Mesendoderm (in vitro differentiated cells): ENCODE measurements around the gene LIG4.

Source experiments
- DNase-seq: peaks from one replicate; pipeline ENCODE4 v3.0.0; 2013
- H2AK5ac ChIP-seq: 2 replicates; pipeline ENCODE4 v1.6.1; 2013; ENCODE audit warnings: low read length, inconsistent platforms
- H2BK120ac ChIP-seq: 2 replicates; pipeline ENCODE4 v1.6.1; 2013; ENCODE audit warnings: low read depth, mild to moderate bottlenecking, low read length, moderate library complexity, mixed read lengths
- H2BK15ac ChIP-seq: replicated peaks from 2 replicates; pipeline ENCODE4 v1.6.1; 2013; ENCODE audit warnings: low read depth, mild to moderate bottlenecking, moderate library complexity
- H2BK5ac ChIP-seq: 2 replicates; pipeline ENCODE4 v1.6.1; 2013; ENCODE audit warnings: low read length, inconsistent platforms
- H3K18ac ChIP-seq: 2 replicates; pipeline ENCODE4 v1.6.1; 2013; ENCODE audit warnings: mild to moderate bottlenecking, low read length, mixed read lengths
- H3K23ac ChIP-seq: one replicate; pipeline ENCODE4 v1.6.1; 2013; ENCODE audit warnings: low read length
- H3K27ac ChIP-seq: 2 replicates; pipeline ENCODE4 v1.5.1; 2013; ENCODE audit warnings: low read depth, mild to moderate bottlenecking, inconsistent platforms, low read length, moderate library complexity
- H3K27me3 ChIP-seq: 2 replicates; pipeline ENCODE4 v1.6.1; 2013; ENCODE audit warnings: low read length, control low read depth, mild to moderate bottlenecking, inconsistent platforms; ENCODE audit not compliant: insufficient read depth, poor library complexity
- H3K36me3 ChIP-seq: 2 replicates; pipeline ENCODE4 v1.6.1; 2013; ENCODE audit warnings: low read length, inconsistent platforms; ENCODE audit not compliant: control insufficient read depth, insufficient read depth
- H3K4ac ChIP-seq: one replicate; pipeline ENCODE4 v1.6.1; 2013; ENCODE audit warnings: low read depth, mild to moderate bottlenecking, low read length, moderate library complexity
- H3K4me1 ChIP-seq: 2 replicates; pipeline ENCODE4 v1.6.1; 2013; ENCODE audit warnings: low read depth, low read length, inconsistent platforms; ENCODE audit not compliant: control insufficient read depth
- H3K4me2 ChIP-seq: 2 replicates; pipeline ENCODE4 v1.6.1; 2013; ENCODE audit warnings: low read length
- H3K4me3 ChIP-seq: 2 replicates; pipeline ENCODE4 v1.5.1; 2013; ENCODE audit warnings: mild to moderate bottlenecking, low read length
- H3K56ac ChIP-seq: one replicate; pipeline ENCODE4 v1.6.1; 2013; ENCODE audit warnings: low read length
- H3K79me1 ChIP-seq: 2 replicates; pipeline ENCODE4 v1.6.1; 2013; ENCODE audit warnings: low read length, inconsistent platforms
- H3K79me2 ChIP-seq: 2 replicates; pipeline ENCODE4 v1.6.1; 2013; ENCODE audit warnings: mild to moderate bottlenecking, low read length; ENCODE audit not compliant: control insufficient read depth, insufficient read depth
- H3K9ac ChIP-seq: 2 replicates; pipeline ENCODE4 v1.6.1; 2013; ENCODE audit warnings: low read length, inconsistent platforms
- H4K5ac ChIP-seq: one replicate; pipeline ENCODE4 v1.6.1; 2013; ENCODE audit warnings: low read length
- H4K8ac ChIP-seq: one replicate; pipeline ENCODE4 v1.6.1; 2013; ENCODE audit warnings: low read depth, mild to moderate bottlenecking, control low read depth, low read length, moderate library complexity
- WGBS: extraction: QIAGEN DNeasy Blood & Tissue Kit; methylation state at CpG from one replicate; pipeline ENCODE4 v1.1.7; 2013; ENCODE audit warnings: low lambda C conversion rate, missing lambda C conversion rate; ENCODE audit not compliant: insufficient coverage; ENCODE audit errors: extremely low coverage; 5-methylcytosine and 5-hydroxymethylcytosine counted together

The LIG4 gene

DNA sequence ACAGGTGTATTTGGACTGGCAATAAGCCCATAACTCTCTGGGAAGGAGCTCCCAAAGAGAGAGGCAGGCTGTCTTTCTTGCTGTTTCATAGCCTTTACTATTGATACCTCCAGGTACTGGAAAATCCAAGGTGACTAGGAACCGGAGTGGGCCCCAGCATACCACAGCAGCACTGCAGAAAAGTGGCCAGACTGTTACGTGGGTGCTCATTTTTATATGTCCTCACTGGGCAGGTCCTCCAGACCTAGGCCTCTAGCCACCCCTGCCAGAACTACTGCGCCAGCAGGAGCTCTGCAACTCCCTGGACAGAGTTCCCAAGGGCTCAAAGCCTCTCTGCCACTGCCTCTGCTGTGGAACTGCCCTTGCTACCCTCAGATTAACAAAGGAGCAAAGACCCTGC lies 46.4 kb downstream of the LIG4 start:
- Histone ChIP-seq H3K18ac (no peak overlapping the region), H4K5ac (no peak overlapping the region), H3K9ac (no peak overlapping the region), H3K56ac (no peak overlapping the region), H3K36me3 (no peaks in the 10 kb centered on the region), H3K79me2 (no peaks in the 10 kb centered on the region), H2BK120ac (no peak overlapping the region), H3K4me1 (no peaks in the 10 kb centered on the region), H2AK5ac (no peak overlapping the region), H3K27me3 (no peaks in the 10 kb centered on the region), H3K23ac (no peak overlapping the region), H3K27ac (no peak overlapping the region), H3K79me1 (no peaks in the 10 kb centered on the region), H3K4ac (no peak overlapping the region), H4K8ac (no peak overlapping the region), H3K4me3 (no peak overlapping the region), H2BK5ac (no peak overlapping the region), H2BK15ac (no peak overlapping the region), H3K4me2 (no peak overlapping the region)
- WGBS: no CpG with 5 or more reads among the region's 3 CpGs
- DNase-seq: no peak

DNA sequence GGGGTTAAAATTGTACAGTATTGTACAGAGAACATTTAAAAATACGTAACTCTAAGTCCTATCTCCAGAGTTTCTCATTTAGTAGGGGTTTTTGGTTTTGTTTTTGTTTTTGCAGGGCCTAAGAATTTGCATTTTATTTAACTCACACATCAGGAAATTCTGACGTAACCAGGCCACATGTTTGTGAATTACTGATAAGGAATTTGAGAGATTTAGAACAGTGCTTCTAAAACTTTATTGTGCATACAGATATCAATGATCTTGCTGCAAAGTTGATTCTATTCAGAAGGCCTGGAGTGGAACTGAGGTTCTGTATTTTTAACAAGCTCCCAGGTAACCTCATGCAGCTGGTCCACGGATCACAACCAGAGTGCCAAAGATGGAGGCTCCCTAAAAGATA lies 49.3 kb downstream of the LIG4 start:
- no peaks in the 10 kb centered on the region for H3K79me2 ChIP-seq
- H2BK15ac ChIP-seq: no peak overlapping the region
- no peak for DNase-seq

DNA sequence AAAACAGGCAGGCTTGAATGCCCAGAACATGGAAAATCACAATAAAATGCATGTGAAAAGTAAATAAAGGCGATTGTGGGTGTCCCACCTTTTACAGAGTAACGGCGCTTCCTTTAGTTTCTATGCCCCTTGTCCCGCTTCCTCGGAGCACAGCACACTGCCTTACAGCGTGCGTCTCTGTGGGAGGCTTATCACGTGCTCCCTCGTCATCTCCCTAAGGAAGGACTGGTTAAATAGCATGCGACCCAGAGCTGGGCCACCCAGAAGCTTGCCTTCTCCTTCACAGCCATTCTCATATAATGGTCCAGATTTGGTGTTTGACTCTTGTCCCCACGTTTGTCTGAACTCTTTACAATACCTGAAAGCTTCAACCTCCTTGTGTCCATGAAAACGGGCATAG lies 56.6 kb downstream of the LIG4 start:
- Histone ChIP-seq H2BK120ac (no peak overlapping the region), H3K36me3 (no peaks in the 10 kb centered on the region), H2BK5ac (no peak overlapping the region), H3K9ac (no peak overlapping the region), H3K79me2 (no peaks in the 10 kb centered on the region), H3K4ac (no peak overlapping the region), H3K79me1 (no peaks in the 10 kb centered on the region), H2AK5ac (no peak overlapping the region), H4K8ac (no peak overlapping the region), H3K18ac (no peak overlapping the region), H3K4me2 (no peak overlapping the region), H3K4me1 (no peaks in the 10 kb centered on the region), H3K27me3 (no peaks in the 10 kb centered on the region), H3K23ac (no peak overlapping the region), H4K5ac (no peak overlapping the region), H2BK15ac (no peak overlapping the region), H3K27ac (no peak overlapping the region), H3K56ac (no peak overlapping the region), H3K4me3 (no peak overlapping the region)
- no peak for DNase-seq
- WGBS: no CpG with 5 or more reads among the region's 12 CpGs

More for the DNA sequence above, 49.3 kb downstream of the LIG4 start:
- no peak overlapping the region for H3K23ac ChIP-seq
- H3K36me3 ChIP-seq: no peaks in the 10 kb centered on the region
- H3K79me1 ChIP-seq: no peaks in the 10 kb centered on the region
- H4K8ac ChIP-seq: no peak overlapping the region
- H2AK5ac ChIP-seq: no peak overlapping the region
- no peak overlapping the region for H3K56ac ChIP-seq
- no peak overlapping the region for H4K5ac ChIP-seq
- no peak overlapping the region for H3K27ac ChIP-seq
- no peak overlapping the region for H3K4me2 ChIP-seq
- no peak overlapping the region for H3K18ac ChIP-seq
- no CpG with 5 or more reads among the region's 3 CpGs for WGBS
- no peak overlapping the region for H3K4ac ChIP-seq
- H3K4me1 ChIP-seq: no peaks in the 10 kb centered on the region
- H3K9ac ChIP-seq: no peak overlapping the region
- H2BK120ac ChIP-seq: no peak overlapping the region
- no peak overlapping the region for H2BK5ac ChIP-seq
- no peak overlapping the region for H3K4me3 ChIP-seq
- no peaks in the 10 kb centered on the region for H3K27me3 ChIP-seq
